H1 (cell line): ENCODE measurements around the gene BCL6B.
"Not testable (repeated sequence)": the region's sequence is repeated elsewhere in the genome, so short reads cannot be mapped to it uniquely, and the experiment has no call there.

Source experiments
- JUN ChIP-seq: IDR thresholded peaks from 2 replicates; pipeline ENCODE4 v1.6.1; 2011; ENCODE audit warnings: low read depth, mild to moderate bottlenecking, improper control_type of control experiment, low read length
- TAF1 ChIP-seq: IDR thresholded peaks from 2 replicates; pipeline ENCODE4 v1.6.1; 2011; ENCODE audit warnings: mild to moderate bottlenecking, low read depth, low read length
- TF ChIP-seq, protein P1 (sequence below), 3 experiments: IDR thresholded peaks; 1 replicate in 2 of 3; 2 replicates in 1 of 3; pipeline versions ENCODE4 v1.5.1 to v1.6.1; 2011; ENCODE audit warnings: low read length in 3 of 3, mild to moderate bottlenecking in 3 of 3, inconsistent platforms in 2 of 3, low read depth in 1 of 3, moderate library complexity in 1 of 3; ENCODE audit not compliant: insufficient read depth in 1 of 3; ENCODE audit errors: control extremely low read depth in 1 of 3

DNA sequence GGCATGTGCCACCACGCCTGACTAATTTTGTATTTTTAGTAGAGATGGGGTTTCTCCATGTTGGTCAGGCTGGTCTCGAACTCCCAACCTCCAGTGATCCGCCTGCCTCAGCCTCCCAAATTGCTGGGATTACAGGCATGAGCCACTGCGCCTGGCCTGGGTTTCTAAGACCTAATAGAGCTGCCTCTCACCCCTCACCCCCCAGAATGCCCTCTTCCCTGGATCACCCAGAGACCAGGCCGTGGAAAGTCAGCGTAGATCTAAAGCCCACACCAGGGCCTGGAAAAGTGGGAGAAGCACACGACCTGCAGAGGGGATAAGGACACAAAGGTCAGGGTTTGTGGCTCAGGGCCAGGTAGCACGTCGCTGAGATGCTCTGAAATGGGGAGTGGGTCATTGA is 27.7 kb downstream of the BCL6B start:
- TF ChIP-seq JUN, TAF1: not testable (repeated sequence)
- TF ChIP-seq, protein P1, sequence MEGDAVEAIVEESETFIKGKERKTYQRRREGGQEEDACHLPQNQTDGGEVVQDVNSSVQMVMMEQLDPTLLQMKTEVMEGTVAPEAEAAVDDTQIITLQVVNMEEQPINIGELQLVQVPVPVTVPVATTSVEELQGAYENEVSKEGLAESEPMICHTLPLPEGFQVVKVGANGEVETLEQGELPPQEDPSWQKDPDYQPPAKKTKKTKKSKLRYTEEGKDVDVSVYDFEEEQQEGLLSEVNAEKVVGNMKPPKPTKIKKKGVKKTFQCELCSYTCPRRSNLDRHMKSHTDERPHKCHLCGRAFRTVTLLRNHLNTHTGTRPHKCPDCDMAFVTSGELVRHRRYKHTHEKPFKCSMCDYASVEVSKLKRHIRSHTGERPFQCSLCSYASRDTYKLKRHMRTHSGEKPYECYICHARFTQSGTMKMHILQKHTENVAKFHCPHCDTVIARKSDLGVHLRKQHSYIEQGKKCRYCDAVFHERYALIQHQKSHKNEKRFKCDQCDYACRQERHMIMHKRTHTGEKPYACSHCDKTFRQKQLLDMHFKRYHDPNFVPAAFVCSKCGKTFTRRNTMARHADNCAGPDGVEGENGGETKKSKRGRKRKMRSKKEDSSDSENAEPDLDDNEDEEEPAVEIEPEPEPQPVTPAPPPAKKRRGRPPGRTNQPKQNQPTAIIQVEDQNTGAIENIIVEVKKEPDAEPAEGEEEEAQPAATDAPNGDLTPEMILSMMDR (IDR thresholded peaks at IDR 0.05; ENCODE audit: control extremely low read depth in 1 of 3, insufficient read depth in 1 of 3, low read depth in 1 of 3, low read length in 3 of 3), result not testable (repeated sequence)
